ENCODE results near the gene SOCS3.
A peak's percentile ranks its signal among the peaks of the same experiment; 100 is the strongest.

The SOCS3 gene

GRCh38 chr17:78391843-78392242, 32.0 kb upstream of the SOCS3 start:
- peak; percentile 89 for DNase-seq (ENCODE audit: low read depth)
- H3K4me3 ChIP-seq (ENCODE audit: low read length): no peak overlapping the region
- TF ChIP-seq CTCF (IDR thresholded peaks at IDR 0.05; ENCODE audit: insufficient read depth, low read depth, low read length, missing control alignments): no peak

DNA sequence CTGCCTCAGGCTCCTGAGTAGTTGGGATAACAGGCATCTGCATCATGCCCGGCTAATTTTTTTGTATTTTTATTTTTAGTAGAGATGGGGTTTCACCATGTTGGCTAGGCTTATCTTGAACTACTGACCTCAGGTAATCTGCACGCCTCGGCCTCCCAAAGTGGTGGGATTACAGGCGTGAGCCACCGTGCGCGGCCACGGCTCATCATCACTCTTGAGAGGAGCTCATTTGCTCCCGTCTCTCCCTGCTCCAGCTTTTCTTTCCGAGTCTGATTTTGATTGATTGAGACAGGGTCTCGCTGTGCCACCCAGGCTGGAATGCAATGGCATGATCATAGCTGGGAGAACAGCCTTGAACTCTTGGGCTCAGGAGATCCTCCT, 31.2 kb upstream of the SOCS3 start:
- DNase-seq (ENCODE audit: low read depth): no peak
- H3K4me3 ChIP-seq (ENCODE audit: low read length): no peak overlapping the region
- no peak for TF ChIP-seq CTCF (IDR thresholded peaks at IDR 0.05; ENCODE audit: insufficient read depth, low read depth, low read length, missing control alignments)

DNA sequence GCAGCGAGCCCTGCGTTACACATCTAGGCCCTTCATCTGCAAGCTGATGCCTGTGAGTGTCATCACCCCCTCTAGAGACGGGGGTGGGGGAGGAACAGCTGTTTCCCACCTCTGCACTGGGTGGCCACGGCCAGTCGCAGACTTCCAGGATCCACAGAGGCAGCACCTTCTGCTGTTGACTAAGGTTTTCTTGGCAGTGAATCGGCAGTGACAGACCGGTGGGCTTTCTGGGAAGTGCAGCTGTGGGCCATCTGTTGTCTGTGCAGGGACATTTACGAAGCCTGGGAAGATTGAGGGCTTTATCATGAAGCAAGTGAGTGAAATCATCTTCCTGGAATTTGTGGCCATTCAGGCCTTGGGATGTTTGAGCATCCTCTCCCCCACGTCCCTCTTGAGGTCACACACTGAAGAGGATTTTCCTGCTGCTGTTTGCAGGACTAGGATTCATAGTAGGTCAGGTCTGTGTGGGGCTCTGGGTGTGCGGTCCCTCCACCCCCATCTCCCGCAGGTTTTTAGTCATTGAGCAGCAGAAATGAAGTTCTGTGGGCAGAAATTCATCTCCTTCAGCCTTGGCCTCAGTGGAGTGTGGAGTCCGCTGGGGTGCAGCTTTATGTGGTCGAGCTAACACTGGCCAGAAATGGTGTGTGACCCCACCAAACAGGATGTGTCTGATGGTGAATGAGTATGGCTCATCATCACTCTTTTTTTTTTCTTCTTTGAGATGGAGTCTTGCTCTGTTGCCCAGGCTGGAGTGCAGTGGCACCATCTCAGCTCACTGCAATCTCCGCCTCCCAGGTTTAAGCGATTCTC, 30.6 kb upstream of the SOCS3 start:
- H3K4me3 ChIP-seq (ENCODE audit: low read length): no peak overlapping the region
- no peak for TF ChIP-seq CTCF (IDR thresholded peaks at IDR 0.05; ENCODE audit: insufficient read depth, low read depth, low read length, missing control alignments)
- DNase-seq (ENCODE audit: low read depth): peak; percentile 51

DNA sequence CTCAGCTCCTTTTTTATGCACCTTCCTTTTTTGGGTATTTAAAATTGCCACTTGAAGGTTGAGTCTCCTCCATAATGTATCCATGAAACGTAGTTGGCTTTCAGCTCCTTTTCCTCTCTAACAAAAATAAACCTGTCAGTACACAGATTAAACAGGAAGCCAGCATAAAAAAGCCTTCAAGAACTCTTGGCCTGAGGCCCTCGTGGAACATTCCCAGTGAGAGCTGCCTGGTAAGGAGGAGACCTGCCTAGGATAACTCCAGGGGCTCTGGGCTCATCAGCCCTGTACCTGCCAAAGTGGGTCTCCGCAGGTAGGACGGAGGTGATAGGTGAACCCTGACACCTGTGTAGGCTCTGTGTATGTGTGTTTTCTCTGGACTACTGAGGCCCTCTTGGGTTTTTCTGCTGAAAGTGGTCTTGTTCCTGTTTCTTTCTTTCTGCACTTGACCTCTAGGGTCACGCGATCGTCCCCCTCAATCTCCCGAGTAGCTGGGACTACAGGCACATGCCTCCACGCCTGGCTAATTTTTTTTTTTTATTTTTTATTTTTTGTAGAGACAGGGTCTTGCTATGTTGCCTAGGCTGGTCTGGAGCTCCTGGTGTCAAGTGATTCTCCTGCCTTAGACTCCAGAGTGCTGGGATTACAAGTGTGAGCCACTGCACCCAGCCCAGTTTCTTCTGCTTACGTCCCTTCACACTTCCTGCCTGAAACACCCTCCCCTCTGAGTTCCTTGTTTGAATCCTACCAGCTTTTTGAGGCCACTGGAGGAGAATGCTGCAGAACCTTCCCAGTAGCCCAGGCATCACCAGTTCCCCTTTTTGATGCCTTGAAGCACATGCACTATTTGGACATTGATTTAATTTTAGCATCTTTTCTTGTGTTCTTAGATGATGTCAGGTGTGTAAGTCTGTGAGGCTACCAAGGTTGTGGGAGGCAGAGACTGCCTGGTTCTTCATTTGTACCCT, 28.4 kb upstream of the SOCS3 start:
- H3K4me3 ChIP-seq (ENCODE audit: low read length): no peak overlapping the region
- no peak for DNase-seq (ENCODE audit: low read depth)
- TF ChIP-seq CTCF (IDR thresholded peaks at IDR 0.05; ENCODE audit: insufficient read depth, low read depth, low read length, missing control alignments): no peak

GRCh38 chr17:78384479-78385175, 24.8 kb upstream of the SOCS3 start:
- no peak for TF ChIP-seq CTCF (IDR thresholded peaks at IDR 0.05; ENCODE audit: insufficient read depth, low read depth, low read length, missing control alignments)
- no peak overlapping the region for H3K4me3 ChIP-seq (ENCODE audit: low read length)
- no peak for DNase-seq (ENCODE audit: low read depth)

GRCh38 chr17:78383725-78384471, 24.0 kb upstream of the SOCS3 start:
- no peak overlapping the region for H3K4me3 ChIP-seq (ENCODE audit: low read length)
- DNase-seq (ENCODE audit: low read depth): peak; percentile 98
- TF ChIP-seq CTCF (IDR thresholded peaks at IDR 0.05; ENCODE audit: insufficient read depth, low read depth, low read length, missing control alignments): no peak
